ENCODE results near the gene GCDH. TPM values are rescaled to one million over a fixed set of nuclear protein-coding genes. Genes with fewer than 3 reads are reported as not detected.
"Not testable (repeated sequence)": the region's sequence is repeated elsewhere in the genome, so short reads cannot be mapped to it uniquely, and the experiment has no call there.

GCDH gene
- total RNA-seq, 1 donor from 2014 or later, result 39.5 TPM

DNA sequence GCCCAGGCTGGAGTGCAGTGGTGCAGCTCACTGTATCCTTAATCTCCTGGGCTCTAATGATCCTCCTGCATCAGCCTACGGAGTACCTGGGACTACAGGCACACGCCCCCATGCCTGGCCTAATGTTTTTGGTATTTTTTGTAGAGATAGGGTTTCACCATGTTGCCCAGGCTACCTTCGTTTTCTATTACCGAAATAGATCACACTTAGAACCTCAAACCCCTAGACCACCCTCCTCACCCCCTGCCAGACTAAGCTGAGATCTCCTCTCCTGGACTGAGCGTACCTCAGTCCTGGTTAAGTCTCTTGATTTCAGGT lies 4.3 kb upstream of the GCDH start:
- TF ChIP-seq EZH2 (IDR thresholded peaks at IDR 0.05) (no peak), CTCF (IDR thresholded peaks at IDR 0.05) (no peak), EZH2phosphoT487 (IDR thresholded peaks at IDR 0.05) (no peak)
- no peak overlapping the region for H2AFZ ChIP-seq (replicated peaks)
- H3K79me2 ChIP-seq (ENCODE audit: low read depth), result peaks cover 10% of the 10 kb centered on the region
- Mint-ChIP-seq H3K9me3 (peaks cover 11% of the 10 kb centered on the region), H3K27me3 (ENCODE audit: insufficient read depth, low read depth) (peaks cover 49% of the 10 kb centered on the region), H3K4me1 (peaks cover 20% of the 10 kb centered on the region), H3K27ac (no peak overlapping the region), H3K36me3 (peaks cover 4% of the 10 kb centered on the region), H3K4me3 (peak overlapping the region; percentile 71)
- DNase-seq (ENCODE audit: low spot score), result no peak
- peaks cover 58% of the 10 kb centered on the region for H3K27me3 ChIP-seq
- H3K27ac ChIP-seq, result no peak overlapping the region
- no peak overlapping the region for H3K4me2 ChIP-seq
- no peaks in the 10 kb centered on the region for H3K36me3 ChIP-seq
- peaks cover 3% of the 10 kb centered on the region for H3K4me1 ChIP-seq
- H3K9ac ChIP-seq, result no peak overlapping the region
- no peak overlapping the region for H3K4me3 ChIP-seq
- H3K9me3 ChIP-seq (ENCODE audit: low read depth), result peaks cover 3% of the 10 kb centered on the region
- peaks cover 33% of the 10 kb centered on the region for H3F3A ChIP-seq (ENCODE audit: low read depth)
- H4K20me1 ChIP-seq (ENCODE audit: low read depth), result peaks cover 6% of the 10 kb centered on the region

- H3F3A ChIP-seq (ENCODE audit: low read depth), result peaks cover 28% of the 10 kb centered on the region
- peaks cover 4% of the 10 kb centered on the region for H3K36me3 Mint-ChIP-seq
- no peaks in the 10 kb centered on the region for H3K36me3 ChIP-seq
- peaks cover 58% of the 10 kb centered on the region for H3K27me3 ChIP-seq
- H3K9me3 Mint-ChIP-seq, result peaks cover 11% of the 10 kb centered on the region
- no peak within 1 kb of the TSS for H3K27ac Mint-ChIP-seq
- peaks cover 16% of the 10 kb centered on the region for H3K79me2 ChIP-seq (ENCODE audit: low read depth)
- H3K4me1 Mint-ChIP-seq, result peaks cover 23% of the 10 kb centered on the region
- peaks cover 48% of the 10 kb centered on the region for H3K27me3 Mint-ChIP-seq (ENCODE audit: insufficient read depth, low read depth)
- peak within 1 kb of the TSS; percentile 89 for H2AFZ ChIP-seq (replicated peaks)
- TF ChIP-seq CTCF (IDR thresholded peaks at IDR 0.05), result no peak
- no peak for TF ChIP-seq EZH2 (IDR thresholded peaks at IDR 0.05)
- TF ChIP-seq EZH2phosphoT487 (IDR thresholded peaks at IDR 0.05), result no peak
- no peak within 1 kb of the TSS for H3K27ac ChIP-seq
- H3K9me3 ChIP-seq (ENCODE audit: low read depth), result peaks cover 3% of the 10 kb centered on the region
- no peak within 1 kb of the TSS for H3K9ac ChIP-seq
- H3K4me1 ChIP-seq, result peaks cover 8% of the 10 kb centered on the region
- peak within 1 kb of the TSS; percentile 71 for H3K4me3 Mint-ChIP-seq
- H3K4me3 ChIP-seq, result peak within 1 kb of the TSS; percentile 61
- no peak for DNase-seq (ENCODE audit: low spot score)
- H4K20me1 ChIP-seq (ENCODE audit: low read depth), result peaks cover 11% of the 10 kb centered on the region
- H3K4me2 ChIP-seq, result peak within 1 kb of the TSS; percentile 85
Measured at GRCh38 chr19:12886969-12887747, 3.8 kb upstream of the GCDH start, which contains the start of gene KLF1. TSS of gene KLF1 (minus strand) at chr19:12887201. CDS start at chr19:12887140, 61 bp downstream.

DNA sequence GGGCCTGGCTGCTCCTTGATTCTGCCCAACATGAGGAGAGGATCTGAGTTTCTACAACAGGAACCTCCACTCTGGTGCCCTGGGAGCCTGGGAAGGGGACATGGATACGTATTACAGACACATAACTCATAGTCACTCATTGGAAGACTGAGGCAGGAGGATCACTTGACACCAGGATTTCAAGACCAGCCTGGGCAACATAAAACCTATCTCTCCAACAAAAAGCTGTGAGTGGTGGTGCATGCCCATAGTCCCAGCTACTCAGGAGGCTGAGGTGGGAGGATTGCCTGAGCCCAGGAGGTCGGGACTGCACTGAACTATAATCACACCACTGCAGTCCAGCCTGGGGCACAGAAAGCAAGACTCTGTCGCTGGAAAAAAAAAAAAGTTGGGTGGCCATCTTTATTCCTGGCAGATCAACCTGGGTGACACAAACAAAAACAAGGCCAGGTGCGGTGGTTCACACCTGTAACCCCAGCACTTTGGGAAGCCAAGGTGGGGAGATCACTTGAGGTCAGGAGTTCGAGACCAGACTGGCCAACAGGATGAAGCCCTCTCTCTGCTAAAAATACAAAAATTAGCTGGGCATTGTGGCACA lies 2.9 kb upstream of the GCDH start:
- no peak overlapping the region for H3K27ac ChIP-seq

GRCh38 chr19:12890299-12890786 lies 617 bp upstream of the GCDH start:
- peaks cover 21% of the 10 kb centered on the region for H3K4me1 Mint-ChIP-seq
- H3K9me3 Mint-ChIP-seq; H3K4me1 ChIP-seq; H3K9ac ChIP-seq; H3K36me3 ChIP-seq; H3K36me3 Mint-ChIP-seq; H3K9me3 ChIP-seq (ENCODE audit: low read depth); H2AFZ ChIP-seq (replicated peaks): not testable (repeated sequence)
- H3K27ac Mint-ChIP-seq, result peak overlapping the region; percentile 98
- peaks cover 27% of the 10 kb centered on the region for H3K27me3 Mint-ChIP-seq (ENCODE audit: insufficient read depth, low read depth)
- Histone ChIP-seq H3K4me2 (peak overlapping the region; percentile 71), H3K27me3 (peaks cover 26% of the 10 kb centered on the region), H3K27ac (peak overlapping the region; percentile 6), H3F3A (ENCODE audit: low read depth) (peaks cover 17% of the 10 kb centered on the region), H3K79me2 (ENCODE audit: low read depth) (peaks cover 22% of the 10 kb centered on the region), H4K20me1 (ENCODE audit: low read depth) (peaks cover 12% of the 10 kb centered on the region), H3K4me3 (peak overlapping the region; percentile 74)
- H3K4me3 Mint-ChIP-seq, result peak overlapping the region; percentile 98
- peak; percentile 3 for DNase-seq (ENCODE audit: low spot score)

More for the DNA sequence above, 2.9 kb upstream of the GCDH start:
- H3F3A ChIP-seq (ENCODE audit: low read depth), result peaks cover 25% of the 10 kb centered on the region
- H3K4me3 ChIP-seq, result no peak overlapping the region
- H3K79me2 ChIP-seq (ENCODE audit: low read depth), result peaks cover 22% of the 10 kb centered on the region
- H4K20me1 ChIP-seq (ENCODE audit: low read depth), result peaks cover 12% of the 10 kb centered on the region
- peaks cover 8% of the 10 kb centered on the region for H3K4me1 ChIP-seq
- no peak for DNase-seq (ENCODE audit: low spot score)
- peaks cover 3% of the 10 kb centered on the region for H3K9me3 ChIP-seq (ENCODE audit: low read depth)
- Mint-ChIP-seq H3K4me1 (peaks cover 21% of the 10 kb centered on the region), H3K4me3 (no peak overlapping the region), H3K27me3 (ENCODE audit: insufficient read depth, low read depth) (peaks cover 45% of the 10 kb centered on the region), H3K9me3 (peaks cover 11% of the 10 kb centered on the region), H3K27ac (no peak overlapping the region), H3K36me3 (peaks cover 4% of the 10 kb centered on the region)
- H2AFZ ChIP-seq (replicated peaks), result no peak overlapping the region
- H3K4me2 ChIP-seq, result no peak overlapping the region
- H3K36me3 ChIP-seq, result no peaks in the 10 kb centered on the region
- peaks cover 48% of the 10 kb centered on the region for H3K27me3 ChIP-seq
- no peak for TF ChIP-seq EZH2 (IDR thresholded peaks at IDR 0.05)
- TF ChIP-seq CTCF (IDR thresholded peaks at IDR 0.05), result no peak
- no peak for TF ChIP-seq EZH2phosphoT487 (IDR thresholded peaks at IDR 0.05)
- H3K9ac ChIP-seq, result no peak overlapping the region
